ENCODE results near the gene OR51B2.

Gene OR51B2

DNA sequence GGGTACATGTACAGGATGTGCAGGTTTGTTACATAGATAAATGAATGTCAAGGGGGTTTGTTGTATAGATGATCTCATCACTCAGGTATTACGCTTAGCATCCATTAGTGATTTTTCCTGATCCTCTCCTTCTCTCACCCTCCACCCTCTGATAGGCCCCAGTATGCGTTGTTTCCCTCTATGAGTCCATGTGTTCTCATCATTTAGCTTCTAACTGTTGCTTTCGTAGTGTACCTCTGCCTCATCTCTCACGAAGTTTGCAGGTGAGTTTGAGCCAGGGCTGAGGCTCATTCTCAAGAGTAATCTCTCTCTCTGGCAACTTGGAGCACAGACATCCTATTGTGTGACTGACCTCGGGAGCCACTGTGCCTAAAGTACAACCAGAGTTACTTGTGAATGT, 49.7 kb downstream of the OR51B2 start:
- H3K4me3 ChIP-seq (ENCODE audit: low read length): no peak overlapping the region
- TF ChIP-seq EZH2phosphoT487 (IDR thresholded peaks at IDR 0.05; ENCODE audit: borderline replicate concordance, low read length) (no peak), CTCF (IDR thresholded peaks at IDR 0.05; ENCODE audit: low read depth, low read length, poor library complexity, severe bottlenecking) (no peak)
- H3K27me3 ChIP-seq (ENCODE audit: control insufficient read depth, low read length): no peaks in the 10 kb centered on the region
- H4K20me1 ChIP-seq (ENCODE audit: control insufficient read depth, insufficient read depth, low read depth, low read length): no peaks in the 10 kb centered on the region
- no peaks in the 10 kb centered on the region for H3K79me2 ChIP-seq (ENCODE audit: control insufficient read depth, low read length)
- no peaks in the 10 kb centered on the region for H3K9me3 ChIP-seq (ENCODE audit: control insufficient read depth, insufficient read depth, low read length)
- H3K36me3 ChIP-seq (ENCODE audit: control insufficient read depth, low read length): no peaks in the 10 kb centered on the region
- no peak overlapping the region for H3K27ac ChIP-seq (ENCODE audit: low read depth, low read length)
- no peaks in the 10 kb centered on the region for H3K4me1 ChIP-seq (ENCODE audit: control insufficient read depth, low read length)
- no peak overlapping the region for H3K4me2 ChIP-seq (ENCODE audit: low read length)
- H3K9me2 ChIP-seq (replicated peaks; ENCODE audit: control insufficient read depth, low read length): no peaks in the 10 kb centered on the region
- no peaks in the 10 kb centered on the region for H3F3A ChIP-seq (ENCODE audit: control insufficient read depth, insufficient read depth)

Data from DOHH2 (cell line).